Measurements from ENCODE around the gene OPN4.

OPN4 gene

DNA sequence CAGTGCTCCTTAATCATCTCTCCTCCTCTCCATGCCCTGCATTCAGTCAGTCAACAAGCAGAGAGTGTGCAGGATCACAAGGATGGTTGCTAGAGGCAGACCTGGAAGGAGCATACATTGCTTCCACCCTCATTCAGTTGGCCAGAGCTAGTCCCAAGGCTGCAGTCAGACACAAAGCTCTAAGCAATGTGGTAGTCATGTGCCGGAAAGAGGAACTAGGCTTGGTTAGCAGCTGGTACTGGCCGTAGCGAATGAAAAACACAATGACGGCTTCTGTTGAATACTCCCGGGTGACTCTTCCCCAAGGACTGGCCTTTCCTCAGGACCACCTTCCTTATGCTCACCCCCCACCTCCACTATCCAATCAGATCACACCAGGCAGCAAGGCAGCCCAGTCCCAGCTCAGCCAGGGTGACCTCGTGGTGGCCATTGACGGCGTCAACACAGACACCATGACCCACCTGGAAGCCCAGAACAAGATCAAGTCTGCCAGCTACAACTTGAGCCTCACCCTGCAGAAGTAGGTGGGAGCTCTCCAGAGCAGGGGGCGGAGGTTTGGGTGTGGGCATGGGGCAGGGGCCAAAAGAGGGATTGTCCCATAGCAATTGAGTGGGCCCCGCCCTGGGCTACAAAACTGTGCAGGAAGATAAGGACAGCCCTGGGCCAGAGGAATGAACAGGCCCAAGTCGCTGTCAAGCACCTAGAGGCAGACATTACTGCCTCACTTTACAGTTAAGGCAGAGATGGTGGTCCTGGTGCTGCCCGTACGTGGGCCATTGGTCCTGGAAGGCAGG lies 24.8 kb downstream of the OPN4 start:
- peak; percentile 37 to 67 for DNase-seq (ENCODE audit: low read depth in 1 of 2, low spot score in 1 of 2)
- H3K27me3 ChIP-seq (ENCODE audit: insufficient read depth, poor library complexity, severe bottlenecking) = no peaks in the 10 kb centered on the region
- no peak overlapping the region for H3K4me3 ChIP-seq (replicated peaks; ENCODE audit: insufficient read depth, low read length)
- TF ChIP-seq POLR2AphosphoS5 (IDR thresholded peaks at IDR 0.05; ENCODE audit: low read depth) (no peak), SPI1 (IDR thresholded peaks at IDR 0.05; ENCODE audit: borderline replicate concordance, low read depth) (peak; percentile 80)
- TF ChIP-seq, protein P1, sequence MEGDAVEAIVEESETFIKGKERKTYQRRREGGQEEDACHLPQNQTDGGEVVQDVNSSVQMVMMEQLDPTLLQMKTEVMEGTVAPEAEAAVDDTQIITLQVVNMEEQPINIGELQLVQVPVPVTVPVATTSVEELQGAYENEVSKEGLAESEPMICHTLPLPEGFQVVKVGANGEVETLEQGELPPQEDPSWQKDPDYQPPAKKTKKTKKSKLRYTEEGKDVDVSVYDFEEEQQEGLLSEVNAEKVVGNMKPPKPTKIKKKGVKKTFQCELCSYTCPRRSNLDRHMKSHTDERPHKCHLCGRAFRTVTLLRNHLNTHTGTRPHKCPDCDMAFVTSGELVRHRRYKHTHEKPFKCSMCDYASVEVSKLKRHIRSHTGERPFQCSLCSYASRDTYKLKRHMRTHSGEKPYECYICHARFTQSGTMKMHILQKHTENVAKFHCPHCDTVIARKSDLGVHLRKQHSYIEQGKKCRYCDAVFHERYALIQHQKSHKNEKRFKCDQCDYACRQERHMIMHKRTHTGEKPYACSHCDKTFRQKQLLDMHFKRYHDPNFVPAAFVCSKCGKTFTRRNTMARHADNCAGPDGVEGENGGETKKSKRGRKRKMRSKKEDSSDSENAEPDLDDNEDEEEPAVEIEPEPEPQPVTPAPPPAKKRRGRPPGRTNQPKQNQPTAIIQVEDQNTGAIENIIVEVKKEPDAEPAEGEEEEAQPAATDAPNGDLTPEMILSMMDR (IDR thresholded peaks at IDR 0.05; ENCODE audit: insufficient read depth, low read length) = no peak
- TF ChIP-seq, protein P2, sequence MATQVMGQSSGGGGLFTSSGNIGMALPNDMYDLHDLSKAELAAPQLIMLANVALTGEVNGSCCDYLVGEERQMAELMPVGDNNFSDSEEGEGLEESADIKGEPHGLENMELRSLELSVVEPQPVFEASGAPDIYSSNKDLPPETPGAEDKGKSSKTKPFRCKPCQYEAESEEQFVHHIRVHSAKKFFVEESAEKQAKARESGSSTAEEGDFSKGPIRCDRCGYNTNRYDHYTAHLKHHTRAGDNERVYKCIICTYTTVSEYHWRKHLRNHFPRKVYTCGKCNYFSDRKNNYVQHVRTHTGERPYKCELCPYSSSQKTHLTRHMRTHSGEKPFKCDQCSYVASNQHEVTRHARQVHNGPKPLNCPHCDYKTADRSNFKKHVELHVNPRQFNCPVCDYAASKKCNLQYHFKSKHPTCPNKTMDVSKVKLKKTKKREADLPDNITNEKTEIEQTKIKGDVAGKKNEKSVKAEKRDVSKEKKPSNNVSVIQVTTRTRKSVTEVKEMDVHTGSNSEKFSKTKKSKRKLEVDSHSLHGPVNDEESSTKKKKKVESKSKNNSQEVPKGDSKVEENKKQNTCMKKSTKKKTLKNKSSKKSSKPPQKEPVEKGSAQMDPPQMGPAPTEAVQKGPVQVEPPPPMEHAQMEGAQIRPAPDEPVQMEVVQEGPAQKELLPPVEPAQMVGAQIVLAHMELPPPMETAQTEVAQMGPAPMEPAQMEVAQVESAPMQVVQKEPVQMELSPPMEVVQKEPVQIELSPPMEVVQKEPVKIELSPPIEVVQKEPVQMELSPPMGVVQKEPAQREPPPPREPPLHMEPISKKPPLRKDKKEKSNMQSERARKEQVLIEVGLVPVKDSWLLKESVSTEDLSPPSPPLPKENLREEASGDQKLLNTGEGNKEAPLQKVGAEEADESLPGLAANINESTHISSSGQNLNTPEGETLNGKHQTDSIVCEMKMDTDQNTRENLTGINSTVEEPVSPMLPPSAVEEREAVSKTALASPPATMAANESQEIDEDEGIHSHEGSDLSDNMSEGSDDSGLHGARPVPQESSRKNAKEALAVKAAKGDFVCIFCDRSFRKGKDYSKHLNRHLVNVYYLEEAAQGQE (IDR thresholded peaks at IDR 0.05; ENCODE audit: insufficient replicate concordance, low read depth) = no peak
- H3K27ac ChIP-seq (replicated peaks) = no peak overlapping the region

DNA sequence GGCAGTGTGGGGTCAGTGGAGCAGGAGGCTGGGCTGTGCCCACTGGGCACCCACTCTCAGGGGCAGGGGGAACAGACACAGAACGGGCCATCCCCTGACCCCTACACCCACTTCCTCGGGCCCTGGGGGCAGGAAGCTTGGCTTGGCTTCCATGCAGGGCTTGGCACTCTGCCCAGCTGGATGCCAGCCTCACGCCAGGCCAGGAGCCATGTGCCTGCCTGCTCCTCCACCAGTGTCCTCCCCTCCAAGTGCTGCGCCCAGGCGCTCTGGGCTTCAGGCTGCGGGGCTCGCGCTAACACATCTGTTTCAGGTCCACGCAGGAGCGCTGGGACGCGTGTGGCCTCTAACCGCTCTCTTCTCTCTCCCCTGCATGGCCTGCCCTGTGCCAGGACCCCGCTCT lies 26.7 kb downstream of the OPN4 start:
- DNase-seq (ENCODE audit: low read depth in 1 of 2, low spot score in 1 of 2) = no peak
- Histone ChIP-seq H3K27ac (replicated peaks) (no peak overlapping the region), H3K27me3 (ENCODE audit: insufficient read depth, poor library complexity, severe bottlenecking) (no peaks in the 10 kb centered on the region), H3K4me3 (replicated peaks; ENCODE audit: insufficient read depth, low read length) (no peak overlapping the region)
- TF ChIP-seq SPI1 (IDR thresholded peaks at IDR 0.05; ENCODE audit: borderline replicate concordance, low read depth) (no peak), GABPA (IDR thresholded peaks at IDR 0.05; ENCODE audit: low read depth) (no peak), POLR2AphosphoS5 (IDR thresholded peaks at IDR 0.05; ENCODE audit: low read depth) (no peak)
- TF ChIP-seq, protein P2 (IDR thresholded peaks at IDR 0.05; ENCODE audit: insufficient replicate concordance, low read depth) = no peak
- TF ChIP-seq, protein P1 (IDR thresholded peaks at IDR 0.05; ENCODE audit: insufficient read depth, low read length) = no peak

DNA sequence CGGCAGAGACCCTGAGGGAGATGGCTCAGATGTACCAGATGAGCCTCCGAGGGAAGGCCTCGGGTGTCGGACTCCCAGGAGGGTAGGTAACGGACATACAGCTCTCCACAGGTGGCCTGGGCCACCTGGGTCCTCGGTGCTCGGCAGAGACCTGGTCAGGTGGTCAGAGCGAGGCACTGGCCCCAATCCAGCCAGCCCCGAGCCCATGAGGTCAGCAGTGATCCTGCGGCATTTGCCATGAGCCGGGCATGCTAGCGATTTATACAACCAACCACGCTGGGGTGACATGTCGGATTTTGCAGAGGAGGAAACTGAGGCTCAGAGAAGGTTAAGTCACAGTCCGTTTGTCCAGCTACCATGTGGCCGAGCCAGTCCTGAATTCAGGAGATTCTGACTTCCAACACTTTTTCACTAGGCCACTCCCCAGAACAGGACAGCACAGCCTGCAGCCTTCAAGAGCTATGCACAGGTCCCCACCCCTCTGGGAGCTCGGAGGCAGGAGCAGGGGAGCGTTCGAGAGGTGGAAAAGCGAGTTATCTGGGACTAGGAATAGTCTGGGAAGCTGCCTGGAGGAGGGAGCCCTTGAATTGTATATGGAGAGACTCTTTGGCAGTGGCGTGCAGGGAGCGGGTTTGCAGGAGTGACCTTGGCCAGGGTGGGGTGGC lies 27.5 kb downstream of the OPN4 start:
- no peak overlapping the region for H3K27ac ChIP-seq (replicated peaks)
- DNase-seq (ENCODE audit: low read depth in 1 of 2, low spot score in 1 of 2) = no peak

More for the DNA sequence above, 27.5 kb downstream of the OPN4 start:
- no peaks in the 10 kb centered on the region for H3K27me3 ChIP-seq (ENCODE audit: insufficient read depth, poor library complexity, severe bottlenecking)
- TF ChIP-seq, protein P1 (IDR thresholded peaks at IDR 0.05; ENCODE audit: insufficient read depth, low read length) = no peak
- TF ChIP-seq POLR2AphosphoS5 (IDR thresholded peaks at IDR 0.05; ENCODE audit: low read depth) (no peak), GABPA (IDR thresholded peaks at IDR 0.05; ENCODE audit: low read depth) (no peak), SPI1 (IDR thresholded peaks at IDR 0.05; ENCODE audit: borderline replicate concordance, low read depth) (no peak)
- TF ChIP-seq, protein P2 (IDR thresholded peaks at IDR 0.05; ENCODE audit: insufficient replicate concordance, low read depth) = no peak
- H3K4me3 ChIP-seq (replicated peaks; ENCODE audit: insufficient read depth, low read length) = no peak overlapping the region

Data from HL-60 (cell line).